Cardiac fibroblast (primary cell): ENCODE results near the gene MEP1A.

ENCODE experiments used
- DNase-seq, 2 donors: peaks; one replicate each; pipeline versions ENCODE4 v3.0.0 to v3.0.0-alpha.2; 2010; ENCODE audit warnings: low read depth in 2 of 2
- H3K4me3 ChIP-seq, 2 donors: replicated peaks in 1 of 2; 1 replicate in 1 of 2; 2 replicates in 1 of 2; pipeline ENCODE4 v1.5.1; 2011; ENCODE audit warnings: low read depth in 2 of 2, low read length in 2 of 2, mild to moderate bottlenecking in 2 of 2, moderate library complexity in 1 of 2
- TF ChIP-seq, protein P1 (sequence below): IDR thresholded peaks from one replicate; pipeline ENCODE4 v1.5.1; 2011; ENCODE audit warnings: low read depth, mild to moderate bottlenecking, low read length, inconsistent platforms

The MEP1A gene

GRCh38 chr6:46879003-46879402 is 85.8 kb downstream of the MEP1A start:
- TF ChIP-seq, protein P1, sequence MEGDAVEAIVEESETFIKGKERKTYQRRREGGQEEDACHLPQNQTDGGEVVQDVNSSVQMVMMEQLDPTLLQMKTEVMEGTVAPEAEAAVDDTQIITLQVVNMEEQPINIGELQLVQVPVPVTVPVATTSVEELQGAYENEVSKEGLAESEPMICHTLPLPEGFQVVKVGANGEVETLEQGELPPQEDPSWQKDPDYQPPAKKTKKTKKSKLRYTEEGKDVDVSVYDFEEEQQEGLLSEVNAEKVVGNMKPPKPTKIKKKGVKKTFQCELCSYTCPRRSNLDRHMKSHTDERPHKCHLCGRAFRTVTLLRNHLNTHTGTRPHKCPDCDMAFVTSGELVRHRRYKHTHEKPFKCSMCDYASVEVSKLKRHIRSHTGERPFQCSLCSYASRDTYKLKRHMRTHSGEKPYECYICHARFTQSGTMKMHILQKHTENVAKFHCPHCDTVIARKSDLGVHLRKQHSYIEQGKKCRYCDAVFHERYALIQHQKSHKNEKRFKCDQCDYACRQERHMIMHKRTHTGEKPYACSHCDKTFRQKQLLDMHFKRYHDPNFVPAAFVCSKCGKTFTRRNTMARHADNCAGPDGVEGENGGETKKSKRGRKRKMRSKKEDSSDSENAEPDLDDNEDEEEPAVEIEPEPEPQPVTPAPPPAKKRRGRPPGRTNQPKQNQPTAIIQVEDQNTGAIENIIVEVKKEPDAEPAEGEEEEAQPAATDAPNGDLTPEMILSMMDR: no peak
- no peak for DNase-seq
- H3K4me3 ChIP-seq: no peak overlapping the region

DNA sequence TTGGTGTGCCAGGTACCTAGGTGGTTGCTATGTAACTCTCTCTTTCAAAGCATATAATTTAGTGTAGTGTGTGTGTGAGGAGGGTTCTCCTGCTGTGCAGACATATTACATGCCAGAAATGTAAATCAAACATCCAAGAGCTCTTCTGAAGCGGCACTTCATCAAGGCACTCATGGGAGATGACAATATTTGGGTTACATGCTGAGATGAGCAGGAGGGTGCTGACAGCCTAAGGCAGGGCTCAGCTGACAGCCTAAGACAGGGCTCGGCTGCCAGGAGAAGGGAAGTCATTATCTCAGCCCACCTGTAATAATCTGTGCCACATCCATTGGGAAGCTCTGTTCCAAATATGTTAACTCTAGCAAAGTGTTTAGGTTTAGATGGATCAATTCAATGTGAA is 89.5 kb downstream of the MEP1A start:
- DNase-seq: no peak
- H3K4me3 ChIP-seq: no peak overlapping the region
- TF ChIP-seq, protein P1: no peak

DNA sequence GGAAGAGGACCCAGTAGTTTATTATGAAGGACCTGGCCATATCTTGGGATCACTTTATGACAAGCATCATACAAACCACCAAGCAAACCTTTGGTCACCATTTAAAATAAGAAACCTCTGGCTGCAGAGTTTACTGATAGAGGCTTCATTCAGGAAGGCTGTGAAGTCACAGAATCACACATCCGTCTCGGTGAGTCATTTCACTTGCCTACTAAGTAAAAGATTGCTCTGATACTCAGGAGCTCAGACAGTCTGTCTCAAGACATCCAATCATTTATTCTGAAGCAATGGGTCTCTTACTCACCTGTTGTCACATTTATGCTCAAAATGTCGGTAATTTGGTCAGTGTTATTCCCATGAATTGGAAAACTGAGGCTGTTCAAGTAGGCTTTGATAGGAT is 94.8 kb downstream of the MEP1A start:
- DNase-seq: peak; percentile 12 to 71

DNA sequence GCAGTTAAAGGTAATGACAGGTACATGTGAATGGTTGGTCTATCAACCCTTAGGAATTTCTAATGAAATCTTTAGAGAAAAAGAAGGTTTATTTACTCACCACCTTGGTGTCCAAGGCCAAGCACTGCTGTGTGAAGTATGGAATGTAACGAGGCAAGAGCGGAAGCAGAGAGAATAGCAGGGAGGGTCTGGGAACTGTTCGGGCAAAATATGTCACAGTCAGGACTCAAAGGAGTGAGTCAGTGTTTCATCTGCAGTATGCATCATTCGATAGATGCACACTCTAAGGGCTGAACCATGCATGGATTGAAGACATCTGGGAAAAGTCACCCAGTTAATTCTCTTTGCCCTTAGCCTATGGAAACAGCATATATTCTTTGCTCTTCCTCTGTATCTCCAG is 95.4 kb downstream of the MEP1A start:
- DNase-seq: peak; percentile 11 to 83
- H3K4me3 ChIP-seq: no peak overlapping the region
- TF ChIP-seq, protein P1: no peak

More for the DNA sequence above, 94.8 kb downstream of the MEP1A start:
- no peak overlapping the region for H3K4me3 ChIP-seq
- TF ChIP-seq, protein P1: no peak
